Type B pancreatic cell (in vitro differentiated cells): ENCODE data around the gene CSF2RB. TPM values are rescaled to one million over a fixed set of nuclear protein-coding genes. Genes with fewer than 3 reads are reported as not detected.

Experiments used
- DNase-seq: peaks from one replicate; pipeline ENCODE4 v3.0.0; 2021; ENCODE audit warnings: mixed read lengths; ENCODE audit not compliant: unreplicated experiment; ENCODE audit errors: extremely low spot score
- H3K27ac Mint-ChIP-seq: 2 replicates; pipeline ENCODE4 v1.8.0; 2021; ENCODE audit warnings: mild to moderate bottlenecking, mixed read lengths
- H3K27me3 Mint-ChIP-seq: 2 replicates; pipeline ENCODE4 v1.8.0; 2021; ENCODE audit warnings: mixed read lengths
- H3K36me3 Mint-ChIP-seq: 2 replicates; pipeline ENCODE4 v1.8.0; 2021; ENCODE audit warnings: mixed read lengths
- H3K4me1 Mint-ChIP-seq: one replicate; pipeline ENCODE4 v1.8.0; 2021; ENCODE audit warnings: mixed read lengths; ENCODE audit not compliant: unreplicated experiment
- H3K4me3 Mint-ChIP-seq: 2 replicates; pipeline ENCODE4 v1.8.0; 2021; ENCODE audit warnings: mild to moderate bottlenecking, mixed read lengths
- H3K9me3 Mint-ChIP-seq: 2 replicates; pipeline ENCODE4 v1.8.0; 2021; ENCODE audit warnings: mixed read lengths
- CTCF ChIP-seq: fragments of 200-600 bp; sonication (generic); conservative IDR thresholded peaks from 2 replicates; pipeline ENCODE4 v1.5.0; 2021; ENCODE audit warnings: antibody characterized with exemption, mild to moderate bottlenecking
- total RNA-seq: library from RNA; stranded (reverse); gene quantifications from 2 replicates; pipeline ENCODE4 v1.2.1, GENCODE V29; 2021; ENCODE audit warnings: low replicate concordance

Gene CSF2RB
- total RNA-seq, 1 donor from 2014 or later: 0.72 TPM

- Mint-ChIP-seq H3K4me3 (no peak overlapping the region), H3K27ac (no peak overlapping the region), H3K36me3 (no peaks in the 10 kb centered on the region), H3K27me3 (peaks cover 41% of the 10 kb centered on the region), H3K4me1 (no peaks in the 10 kb centered on the region), H3K9me3 (no peaks in the 10 kb centered on the region)
- peak; percentile 22 for TF ChIP-seq CTCF
- DNase-seq: no peak
Observed at GRCh38 chr22:36904260-36904880, 9.1 kb upstream of the CSF2RB start.

GRCh38 chr22:36907253-36908195 lies 5.9 kb upstream of the CSF2RB start:
- Mint-ChIP-seq H3K36me3 (no peaks in the 10 kb centered on the region), H3K9me3 (no peaks in the 10 kb centered on the region), H3K4me1 (no peaks in the 10 kb centered on the region), H3K27me3 (peaks cover 44% of the 10 kb centered on the region), H3K27ac (no peak overlapping the region), H3K4me3 (no peak overlapping the region)
- no peak for DNase-seq
- TF ChIP-seq CTCF: no peak

- Mint-ChIP-seq H3K9me3 (no peaks in the 10 kb centered on the region), H3K4me3 (no peak overlapping the region), H3K4me1 (no peaks in the 10 kb centered on the region), H3K27ac (no peak overlapping the region), H3K36me3 (no peaks in the 10 kb centered on the region), H3K27me3 (peaks cover 48% of the 10 kb centered on the region)
- no peak for TF ChIP-seq CTCF
- DNase-seq: no peak
Observed at GRCh38 chr22:36910461-36910860, 3.0 kb upstream of the CSF2RB start.

GRCh38 chr22:36911887-36912661 lies 1.4 kb upstream of the CSF2RB start:
- Mint-ChIP-seq H3K27me3 (peaks cover 48% of the 10 kb centered on the region), H3K9me3 (no peaks in the 10 kb centered on the region), H3K4me1 (no peaks in the 10 kb centered on the region), H3K36me3 (no peaks in the 10 kb centered on the region), H3K27ac (no peak overlapping the region), H3K4me3 (no peak overlapping the region)
- DNase-seq: no peak
- TF ChIP-seq CTCF: no peak

- no peak for DNase-seq
- no peak overlapping the region for H3K27ac Mint-ChIP-seq
- TF ChIP-seq CTCF: no peak
- no peaks in the 10 kb centered on the region for H3K4me1 Mint-ChIP-seq
- H3K4me3 Mint-ChIP-seq: no peak overlapping the region
- H3K36me3 Mint-ChIP-seq: no peaks in the 10 kb centered on the region
- H3K27me3 Mint-ChIP-seq: peaks cover 51% of the 10 kb centered on the region
- no peaks in the 10 kb centered on the region for H3K9me3 Mint-ChIP-seq
Observed at GRCh38 chr22:36912694-36913426, 568 bp upstream of the CSF2RB start.
